Kidney epithelial cell (primary cell): ENCODE data around the gene CDC25B. TPM values are rescaled to one million over a fixed set of nuclear protein-coding genes. Genes with fewer than 3 reads are reported as not detected.

Experiments used
- DNase-seq: peaks from one replicate; pipeline ENCODE4 v3.0.0-alpha.2; 2010; ENCODE audit warnings: low read depth
- H3K27me3 ChIP-seq: 2 replicates; pipeline ENCODE4 v1.6.0; 2011; ENCODE audit warnings: low read length; ENCODE audit not compliant: control insufficient read depth, insufficient read depth
- H3K36me3 ChIP-seq: 2 replicates; pipeline ENCODE4 v1.5.1; 2011; ENCODE audit warnings: low read length; ENCODE audit not compliant: control insufficient read depth, insufficient read depth
- H3K4me3 ChIP-seq: 2 replicates; pipeline ENCODE4 v1.5.1; 2011; ENCODE audit warnings: low read depth, mild to moderate bottlenecking, control low read depth, low read length
- CTCF ChIP-seq: IDR thresholded peaks from 2 replicates; pipeline ENCODE4 v1.5.1; 2011; ENCODE audit warnings: mild to moderate bottlenecking, moderate library complexity, low read length, control low read depth, inconsistent platforms; ENCODE audit not compliant: insufficient read depth, poor library complexity, severe bottlenecking
- total RNA-seq: library from RNA; depleted of rRNA; stranded (reverse); fragments of >200 nt; gene quantifications from 2 replicates; pipeline ENCODE4 v1.2.3, GENCODE V29; 2015

CDC25B gene
- total RNA-seq, 1 donor from 2014 or later: 8.3 TPM

DNA sequence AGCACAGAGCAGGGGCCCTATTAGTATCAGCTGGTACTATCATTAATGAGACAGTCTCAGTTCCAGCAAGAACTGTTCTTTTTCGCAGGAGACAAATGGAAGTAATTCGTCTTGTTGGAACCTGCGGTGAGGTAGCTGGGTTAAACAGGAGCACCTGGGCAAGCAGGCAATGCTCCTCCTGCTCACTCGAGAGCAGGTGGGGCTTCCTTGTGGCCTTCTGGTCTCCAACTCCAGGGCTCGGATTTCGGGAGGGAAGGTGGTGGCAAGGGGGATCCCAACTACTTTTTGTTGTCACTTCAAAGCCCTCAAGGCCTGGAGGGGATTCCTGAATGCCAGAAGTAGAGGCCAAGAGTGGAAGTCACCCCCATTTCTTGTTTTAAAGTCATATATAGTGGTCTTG lies 13.5 kb upstream of the CDC25B start:
- TF ChIP-seq CTCF: no peak
- no peak for DNase-seq
- Histone ChIP-seq H3K4me3 (no peak overlapping the region), H3K27me3 (peaks cover 20% of the 10 kb centered on the region), H3K36me3 (no peaks in the 10 kb centered on the region)

DNA sequence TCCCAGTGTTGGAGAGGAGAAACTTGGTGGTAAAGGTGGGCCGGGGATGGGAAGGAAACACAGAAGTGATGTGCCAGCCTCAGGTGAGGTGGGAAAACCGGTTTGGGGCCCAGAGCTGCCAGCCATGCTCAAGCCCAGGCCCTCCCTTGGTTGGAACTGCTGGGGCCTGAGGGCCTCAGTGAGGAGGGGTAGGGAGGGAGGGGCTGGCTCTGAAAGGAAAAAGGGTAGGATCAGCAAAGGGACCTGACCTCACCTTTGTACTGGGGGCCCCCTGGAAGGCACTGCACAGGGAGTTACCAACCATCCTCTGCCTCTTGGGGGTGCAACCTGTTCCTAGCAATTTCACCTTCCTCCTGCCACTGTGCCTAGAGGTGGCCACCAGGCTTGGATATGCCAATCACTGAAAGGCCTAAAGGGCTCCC lies 13.0 kb upstream of the CDC25B start:
- Histone ChIP-seq H3K27me3 (peaks cover 15% of the 10 kb centered on the region), H3K36me3 (no peaks in the 10 kb centered on the region), H3K4me3 (no peak overlapping the region)
- no peak for TF ChIP-seq CTCF
- DNase-seq: no peak

DNA sequence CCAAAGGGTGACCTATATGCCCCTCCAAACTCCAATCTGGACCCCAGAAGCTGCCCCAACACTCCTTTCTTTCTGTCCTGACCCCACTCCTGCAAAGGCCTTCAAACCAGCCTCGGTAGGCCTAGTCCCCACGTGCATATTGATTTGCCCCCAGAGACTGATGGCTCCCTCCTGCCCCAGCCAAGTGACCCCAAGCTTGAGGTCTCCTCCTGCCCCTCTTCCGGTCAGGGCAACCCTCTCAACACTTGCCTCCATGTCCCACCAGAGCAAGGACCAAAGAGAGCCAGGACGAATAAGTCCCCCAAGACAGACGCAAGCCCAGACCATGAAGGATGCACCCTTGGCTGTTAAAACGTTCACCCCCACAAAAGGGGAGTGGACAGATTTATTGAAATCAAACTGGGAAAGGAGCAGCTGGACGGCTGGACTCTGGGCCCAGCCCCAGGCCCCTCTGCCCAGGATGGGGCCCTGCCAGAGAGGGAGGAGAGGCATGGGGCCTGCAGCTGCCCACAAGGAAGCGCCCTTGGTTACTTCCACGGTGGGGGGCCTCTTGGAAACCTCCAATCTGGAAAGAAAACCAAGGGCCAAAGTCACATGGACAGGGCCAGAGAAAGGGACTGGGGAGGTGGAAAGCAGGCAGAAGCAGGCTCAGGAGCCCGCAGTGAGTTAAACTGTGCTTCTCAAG lies 12.5 kb upstream of the CDC25B start:
- DNase-seq: no peak
- H3K27me3 ChIP-seq: peaks cover 9% of the 10 kb centered on the region
- no peak for TF ChIP-seq CTCF
- no peaks in the 10 kb centered on the region for H3K36me3 ChIP-seq
- no peak overlapping the region for H3K4me3 ChIP-seq

DNA sequence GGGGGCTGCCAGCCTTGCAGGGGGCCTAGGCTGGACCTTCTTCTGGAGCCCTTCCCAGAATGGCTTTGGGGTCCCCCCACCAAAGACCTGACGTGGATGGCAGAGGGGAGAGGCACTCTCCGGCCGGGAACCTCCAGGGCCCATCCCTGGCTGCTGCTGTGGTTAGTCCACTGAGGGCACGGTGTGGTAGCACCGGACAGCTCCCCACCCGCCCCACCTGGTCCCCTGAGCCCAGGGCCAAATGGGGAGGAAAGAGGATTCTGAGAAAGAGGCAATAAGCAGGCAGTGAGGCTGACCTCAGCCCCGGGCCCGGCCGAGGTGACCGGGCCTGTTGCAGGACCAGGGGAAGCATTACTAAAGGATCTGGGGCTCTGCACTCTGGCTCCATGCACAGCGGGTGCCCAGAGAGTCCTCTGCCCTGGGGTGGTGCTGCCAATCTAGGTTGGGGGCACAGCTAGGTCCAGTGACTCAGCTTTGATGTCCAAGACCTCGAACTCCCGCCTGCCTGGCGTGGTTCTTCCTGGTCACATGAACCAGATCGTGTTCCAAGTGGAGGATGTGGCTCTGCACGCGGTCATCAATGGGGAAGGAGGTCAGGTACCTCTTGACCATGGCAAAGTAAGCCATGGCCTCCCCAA lies 11.8 kb upstream of the CDC25B start:
- Histone ChIP-seq H3K4me3 (no peak overlapping the region), H3K36me3 (no peaks in the 10 kb centered on the region), H3K27me3 (peaks cover 2% of the 10 kb centered on the region)
- no peak for DNase-seq
- no peak for TF ChIP-seq CTCF

DNA sequence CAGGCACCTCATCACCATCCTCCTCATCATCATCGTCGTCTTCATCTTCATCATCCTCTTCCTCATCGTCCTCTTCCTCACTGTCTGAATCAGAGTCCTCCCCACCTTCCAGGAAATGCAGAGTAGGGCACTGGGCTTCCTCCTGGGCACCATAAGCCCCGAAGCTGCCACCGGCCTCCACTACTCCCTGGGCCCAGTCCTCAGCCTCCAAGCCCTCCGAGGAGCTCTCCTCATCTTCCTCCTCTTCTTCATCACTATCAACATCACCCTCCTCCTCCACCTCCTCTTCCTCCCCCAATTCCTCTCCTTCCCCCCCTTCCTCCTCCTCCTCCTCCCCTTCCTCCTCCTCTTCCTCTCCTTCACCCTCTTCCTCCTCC lies 11.3 kb upstream of the CDC25B start:
- H3K4me3 ChIP-seq: no peak overlapping the region

More for the DNA sequence above, 11.3 kb upstream of the CDC25B start:
- no peak for TF ChIP-seq CTCF
- Histone ChIP-seq H3K36me3 (no peaks in the 10 kb centered on the region), H3K27me3 (no peaks in the 10 kb centered on the region)
- DNase-seq: no peak
